22Rv1 (cell line): Measurements from ENCODE around the gene FZD8.

Experiments
- CTCF ChIP-seq: fragments of 450-650 bp; IDR thresholded peaks from 2 replicates; pipeline ENCODE4 v1.5.1; 2017; ENCODE audit warnings: mild to moderate bottlenecking
- ZFX ChIP-seq: fragments of 450-650 bp; IDR thresholded peaks from 2 replicates; pipeline ENCODE4 v1.6.1; 2017; ENCODE audit warnings: antibody characterized with exemption, borderline replicate concordance

- peak; percentile 41 for TF ChIP-seq CTCF
- no peak for TF ChIP-seq ZFX
Observed at GRCh38 chr10:35613597-35614226, 28.4 kb downstream of the FZD8 start.
